HG03045 (cell line): Measurements from ENCODE around the gene PMEPA1.
"Not testable (repeated sequence)": the region's sequence is repeated elsewhere in the genome, so short reads cannot be mapped to it uniquely, and the experiment has no call there.

Source experiments
- ATAC-seq: cut with Tn5 transposase; IDR thresholded peaks from one replicate; pipeline ENCODE4 v1.9.1; 2021; ENCODE audit warnings: mild to moderate bottlenecking, moderate library complexity; ENCODE audit not compliant: unreplicated experiment

PMEPA1 gene

GRCh38 chr20:57654363-57654997 is 55.3 kb downstream of the PMEPA1 start:
- ATAC-seq: peak; percentile 59

GRCh38 chr20:57653910-57654309 is 55.9 kb downstream of the PMEPA1 start:
- no peak for ATAC-seq

DNA sequence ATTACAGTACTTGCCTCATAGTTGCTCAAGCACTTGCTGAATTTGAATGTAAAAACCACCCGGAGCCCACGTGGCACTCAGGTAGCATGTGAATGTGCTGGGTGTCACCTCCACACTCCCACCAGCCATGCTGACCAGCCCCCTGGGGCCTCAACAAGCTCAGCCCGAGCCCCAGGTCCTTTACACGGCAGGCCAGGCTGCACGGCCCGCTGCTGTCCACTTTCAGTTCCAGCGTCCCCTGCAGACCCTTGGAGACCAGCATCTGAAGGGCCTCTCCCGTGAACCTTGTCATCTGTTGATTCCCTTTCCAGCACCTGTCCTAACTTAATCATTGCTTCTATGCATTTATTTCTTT is 56.3 kb downstream of the PMEPA1 start:
- no peak for ATAC-seq

- ATAC-seq: no peak
These were observed 56.9 kb downstream of the PMEPA1 start for GRCh38 chr20:57652606-57653545.

- no peak for ATAC-seq
These were observed 57.8 kb downstream of the PMEPA1 start for GRCh38 chr20:57651881-57652605.

GRCh38 chr20:57650756-57651483 is 58.9 kb downstream of the PMEPA1 start:
- no peak for ATAC-seq

- no peak for ATAC-seq
These were observed 59.5 kb downstream of the PMEPA1 start for GRCh38 chr20:57650266-57650665.

DNA sequence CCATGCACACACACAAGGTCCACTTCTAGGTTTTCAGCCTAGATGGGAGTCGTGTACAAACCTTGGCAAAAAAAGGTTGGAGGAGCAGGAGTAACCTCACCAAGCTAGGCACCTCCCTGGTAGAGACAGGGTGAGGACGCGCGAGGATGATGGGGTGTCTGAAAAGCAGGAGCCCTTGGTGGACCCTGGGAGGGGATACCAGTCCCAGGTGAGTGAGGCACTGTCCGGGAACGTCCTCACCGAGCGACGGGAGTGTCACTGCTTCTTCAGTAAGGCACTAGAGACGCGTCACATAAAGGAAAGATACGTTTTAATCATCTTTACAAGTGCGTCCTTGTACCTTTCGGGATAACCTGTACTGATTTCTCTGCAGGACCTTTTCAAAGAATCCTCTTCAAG is 60.2 kb downstream of the PMEPA1 start:
- no peak for ATAC-seq

DNA sequence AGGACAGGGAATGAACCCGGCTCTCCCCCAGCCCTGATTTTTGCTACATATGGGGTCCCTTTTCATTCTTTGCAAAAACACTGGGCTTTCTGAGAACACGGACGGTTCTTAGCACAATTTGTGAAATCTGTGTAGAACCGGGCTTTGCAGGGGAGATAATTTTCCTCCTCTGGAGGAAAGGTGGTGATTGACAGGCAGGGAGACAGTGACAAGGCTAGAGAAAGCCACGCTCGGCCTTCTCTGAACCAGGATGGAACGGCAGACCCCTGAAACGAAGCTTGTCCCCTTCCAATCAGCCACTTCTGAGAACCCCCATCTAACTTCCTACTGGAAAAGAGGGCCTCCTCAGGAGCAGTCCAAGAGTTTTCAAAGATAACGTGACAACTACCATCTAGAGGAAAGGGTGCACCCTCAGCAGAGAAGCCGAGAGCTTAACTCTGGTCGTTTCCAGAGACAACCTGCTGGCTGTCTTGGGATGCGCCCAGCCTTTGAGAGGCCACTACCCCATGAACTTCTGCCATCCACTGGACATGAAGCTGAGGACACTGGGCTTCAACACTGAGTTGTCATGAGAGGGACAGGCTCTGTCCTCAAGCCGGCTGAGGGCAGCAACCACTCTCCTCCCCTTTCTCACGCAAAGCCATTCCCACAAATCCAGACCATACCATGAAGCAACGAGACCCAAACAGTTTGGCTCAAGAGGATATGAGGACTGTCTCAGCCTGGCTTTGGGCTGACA is 60.8 kb downstream of the PMEPA1 start:
- no peak for ATAC-seq

DNA sequence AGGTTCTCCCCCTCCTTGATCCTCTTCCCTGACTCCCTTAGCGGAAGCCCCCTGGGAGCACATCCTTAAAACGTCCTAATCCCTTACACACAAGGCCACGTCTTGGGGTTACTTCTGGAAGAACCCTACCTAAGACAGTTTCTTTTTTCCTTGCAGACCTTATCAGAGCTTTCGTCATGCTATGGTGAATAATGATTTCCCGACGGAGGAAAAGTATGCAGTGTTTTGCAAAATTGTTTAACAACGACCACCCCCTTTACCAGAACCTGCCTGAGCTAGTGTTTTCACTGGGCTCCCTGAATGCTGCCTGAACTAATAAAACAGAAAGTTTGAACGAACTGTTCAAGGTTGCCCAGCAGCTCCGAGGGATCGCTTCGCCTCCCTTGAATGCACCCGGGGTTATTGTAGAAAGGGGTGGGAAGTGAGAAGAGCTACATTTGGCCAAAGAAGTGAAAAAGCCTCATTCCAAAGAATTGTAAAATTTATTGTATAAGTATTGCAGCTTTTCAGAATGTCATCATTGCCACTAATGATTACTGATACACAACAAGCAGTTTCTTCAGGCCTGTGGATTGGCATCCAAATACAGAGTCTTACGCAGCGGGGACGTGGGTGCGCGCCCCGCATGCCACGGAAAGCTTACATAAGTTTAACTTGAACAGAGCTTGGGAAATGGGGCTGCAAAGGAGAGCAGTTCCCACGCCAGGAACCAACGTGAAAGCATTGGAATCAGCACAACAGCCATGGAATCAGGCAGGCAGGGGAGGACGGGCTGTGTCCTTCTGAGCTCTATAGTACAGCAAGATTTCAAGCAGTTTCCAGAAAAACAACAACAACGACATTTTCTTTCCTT is 61.7 kb downstream of the PMEPA1 start:
- no peak for ATAC-seq

- no peak for ATAC-seq
These were observed 62.5 kb downstream of the PMEPA1 start for GRCh38 chr20:57647006-57647932.

DNA sequence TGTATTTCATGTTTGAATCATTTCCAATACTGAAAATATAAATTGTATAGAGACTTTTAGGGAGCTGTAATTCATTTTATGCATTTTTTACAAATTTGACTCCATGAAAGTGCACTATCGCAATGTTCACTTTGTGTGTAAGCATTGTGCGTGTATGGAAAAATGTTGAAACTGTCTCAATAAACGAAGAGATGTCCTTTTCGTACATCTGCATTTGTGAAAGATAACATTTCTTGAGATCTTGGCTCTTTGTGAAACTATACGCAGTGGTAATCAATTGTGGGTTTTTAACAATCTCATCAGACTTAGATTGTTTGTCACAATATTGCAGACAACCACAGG is 70.9 kb downstream of the PMEPA1 start:
- no peak for ATAC-seq

DNA sequence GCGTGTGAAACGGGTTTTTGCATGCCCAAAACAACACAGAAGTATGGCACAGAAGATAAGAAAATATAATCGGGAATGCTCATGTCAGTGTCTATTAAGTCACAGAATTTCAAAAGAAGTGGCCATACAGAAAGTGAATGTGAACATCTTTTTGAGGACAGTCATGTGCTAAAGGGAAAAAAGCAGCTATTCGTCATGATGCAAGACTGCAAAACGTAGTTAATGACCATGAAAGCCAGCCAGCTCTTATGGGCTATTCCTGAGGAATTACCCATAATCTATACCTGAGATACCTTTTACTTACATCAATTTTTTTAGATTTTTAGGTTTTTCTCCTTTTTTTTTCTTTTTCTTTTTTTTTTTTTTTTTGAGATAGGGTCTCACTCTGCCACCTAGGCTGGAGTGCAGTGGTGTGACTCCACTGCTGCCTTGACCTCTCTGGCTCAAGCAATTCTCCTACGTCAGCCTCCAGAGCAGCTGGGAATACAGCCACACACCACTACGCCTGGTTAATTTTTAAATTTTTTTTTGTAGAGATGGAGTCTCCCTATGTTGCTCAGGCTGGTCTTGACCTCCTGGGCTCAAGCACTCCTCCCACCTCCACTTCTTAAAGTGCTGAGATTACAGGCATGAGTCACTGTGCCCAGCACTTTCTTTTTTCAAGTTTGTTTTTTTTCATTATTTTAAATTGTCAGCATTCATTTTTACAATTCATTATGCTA is 71.5 kb downstream of the PMEPA1 start:
- ATAC-seq: no peak

- ATAC-seq: no peak
These were observed 75.8 kb downstream of the PMEPA1 start for GRCh38 chr20:57633945-57634491.

DNA sequence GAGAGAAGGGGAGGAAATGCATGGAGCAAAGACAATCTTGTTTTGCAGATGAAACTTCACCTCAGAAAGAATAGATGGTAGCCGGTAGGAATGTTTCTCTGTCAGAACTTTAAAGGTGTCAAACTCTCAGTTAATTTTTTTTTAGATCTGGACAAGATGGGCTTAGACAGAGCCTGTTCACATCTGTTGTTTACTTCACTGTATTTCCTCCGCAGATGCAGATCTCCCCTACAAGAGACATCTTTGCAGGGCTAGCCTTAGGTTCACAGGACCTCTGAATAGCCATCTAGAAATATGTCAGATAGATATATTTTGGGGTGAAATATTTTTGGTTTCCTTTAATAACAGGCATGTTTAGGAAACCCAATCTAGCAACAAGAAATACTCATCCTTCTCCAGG is 77.5 kb downstream of the PMEPA1 start:
- ATAC-seq: no peak

DNA sequence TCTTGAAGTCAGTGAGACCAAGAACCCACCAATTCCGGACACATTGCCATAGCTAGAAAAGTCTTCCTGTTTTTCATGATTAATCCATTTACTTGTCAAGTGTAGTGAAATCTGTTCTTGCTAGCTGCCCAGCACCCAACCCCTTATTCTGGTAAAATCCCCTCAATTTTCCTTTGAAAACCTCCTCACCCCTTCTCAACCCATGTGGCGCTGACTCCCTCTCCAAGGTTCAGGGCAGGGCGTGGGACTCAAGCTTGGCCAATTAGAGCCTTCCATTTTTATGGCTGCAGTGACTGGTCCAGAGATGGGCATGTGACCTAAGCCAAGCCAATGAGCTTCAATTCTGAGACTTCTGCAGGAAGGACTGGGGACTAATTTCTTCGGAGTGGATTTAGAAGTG is 79.8 kb downstream of the PMEPA1 start:
- no peak for ATAC-seq

- not testable (repeated sequence) for ATAC-seq
These were observed 80.3 kb downstream of the PMEPA1 start for GRCh38 chr20:57629491-57629901.

- ATAC-seq: not testable (repeated sequence)
These were observed 80.9 kb downstream of the PMEPA1 start for GRCh38 chr20:57628962-57629308.
